ENCODE data around the gene TRO. TPM values are rescaled to one million over a fixed set of nuclear protein-coding genes. Genes with fewer than 3 reads are reported as not detected.
A peak's percentile ranks its signal among the peaks of the same experiment; 100 is the strongest.

TRO gene
- total RNA-seq, 1 donor from 2014 or later, result 83.9 TPM

- H3K27me3 ChIP-seq (ENCODE audit: insufficient read depth, low read length), result no peaks in the 10 kb centered on the region
- no peaks in the 10 kb centered on the region for H4K20me1 ChIP-seq (ENCODE audit: insufficient read depth, low read length)
- no peak overlapping the region for H3K27ac ChIP-seq (ENCODE audit: low read depth, low read length)
- DNase-seq (ENCODE audit: low read depth) (no peak), FAIRE-seq (peak; percentile 79)
- H3K4me2 ChIP-seq (ENCODE audit: low read length), result no peak overlapping the region
- H3K27ac Mint-ChIP-seq (ENCODE audit: unreplicated experiment), result no peak overlapping the region
- no peaks in the 10 kb centered on the region for H3K9me3 Mint-ChIP-seq (ENCODE audit: unreplicated experiment)
- no peak overlapping the region for H2AFZ ChIP-seq (ENCODE audit: low read depth, low read length)
- peaks cover 10% of the 10 kb centered on the region for H3K36me3 Mint-ChIP-seq (ENCODE audit: low read depth, unreplicated experiment)
- no peaks in the 10 kb centered on the region for H3K4me1 Mint-ChIP-seq (ENCODE audit: low read depth, unreplicated experiment)
- no peak overlapping the region for H3K4me3 ChIP-seq (ENCODE audit: insufficient read depth, low read depth, low read length)
- H3K9ac ChIP-seq (ENCODE audit: low read length), result no peak overlapping the region
- TF ChIP-seq EZH2 (IDR thresholded peaks at IDR 0.05; ENCODE audit: insufficient read depth, low read length) (no peak), CTCF (IDR thresholded peaks at IDR 0.05; ENCODE audit: insufficient read depth, low read depth, low read length) (no peak)
- H3K79me2 ChIP-seq (ENCODE audit: insufficient read depth, low read length), result no peaks in the 10 kb centered on the region
- H3K27me3 Mint-ChIP-seq (ENCODE audit: low read depth, unreplicated experiment), result no peaks in the 10 kb centered on the region
- no peak overlapping the region for H3K4me3 Mint-ChIP-seq (ENCODE audit: unreplicated experiment)
- no peaks in the 10 kb centered on the region for H3K4me1 ChIP-seq (ENCODE audit: insufficient read depth, low read length)
- H3K9me3 ChIP-seq (ENCODE audit: insufficient read depth, low read depth, low read length), result no peaks in the 10 kb centered on the region
- peaks cover 2% of the 10 kb centered on the region for H3K36me3 ChIP-seq (ENCODE audit: insufficient read depth, low read length)
These were observed 10.5 kb downstream of the TRO start for GRCh38 chrX:54931107-54931506.

- DNase-seq (ENCODE audit: low read depth), result no peak
- TF ChIP-seq EZH2 (IDR thresholded peaks at IDR 0.05; ENCODE audit: insufficient read depth, low read length) (no peak), CTCF (IDR thresholded peaks at IDR 0.05; ENCODE audit: insufficient read depth, low read depth, low read length) (no peak)
- no peak overlapping the region for H3K27ac ChIP-seq (ENCODE audit: low read depth, low read length)
- Mint-ChIP-seq H3K4me3 (ENCODE audit: unreplicated experiment) (no peak overlapping the region), H3K9me3 (ENCODE audit: unreplicated experiment) (no peaks in the 10 kb centered on the region), H3K4me1 (ENCODE audit: low read depth, unreplicated experiment) (no peaks in the 10 kb centered on the region), H3K27me3 (ENCODE audit: low read depth, unreplicated experiment) (no peaks in the 10 kb centered on the region), H3K36me3 (ENCODE audit: low read depth, unreplicated experiment) (peaks cover 8% of the 10 kb centered on the region), H3K27ac (ENCODE audit: unreplicated experiment) (no peak overlapping the region)
- FAIRE-seq, result peak; percentile 23
- no peaks in the 10 kb centered on the region for H3K79me2 ChIP-seq (ENCODE audit: insufficient read depth, low read length)
- H3K36me3 ChIP-seq (ENCODE audit: insufficient read depth, low read length), result peaks cover 2% of the 10 kb centered on the region
- H2AFZ ChIP-seq (ENCODE audit: low read depth, low read length), result no peak overlapping the region
- H3K9ac ChIP-seq (ENCODE audit: low read length), result no peak overlapping the region
- H3K4me1 ChIP-seq (ENCODE audit: insufficient read depth, low read length), result no peaks in the 10 kb centered on the region
- H3K9me3 ChIP-seq (ENCODE audit: insufficient read depth, low read depth, low read length), result no peaks in the 10 kb centered on the region
- H3K4me3 ChIP-seq (ENCODE audit: insufficient read depth, low read depth, low read length), result no peak overlapping the region
- H3K4me2 ChIP-seq (ENCODE audit: low read length), result no peak overlapping the region
- H4K20me1 ChIP-seq (ENCODE audit: insufficient read depth, low read length), result no peaks in the 10 kb centered on the region
- no peaks in the 10 kb centered on the region for H3K27me3 ChIP-seq (ENCODE audit: insufficient read depth, low read length)
These were observed 12.7 kb downstream of the TRO start for GRCh38 chrX:54933150-54933826.

GRCh38 chrX:54934058-54934457, 13.4 kb downstream of the TRO start:
- no peak overlapping the region for H3K9ac ChIP-seq (ENCODE audit: low read length)
- H3K9me3 ChIP-seq (ENCODE audit: insufficient read depth, low read depth, low read length), result no peaks in the 10 kb centered on the region
- H3K4me3 ChIP-seq (ENCODE audit: insufficient read depth, low read depth, low read length), result no peak overlapping the region
- no peaks in the 10 kb centered on the region for H3K79me2 ChIP-seq (ENCODE audit: insufficient read depth, low read length)
- Mint-ChIP-seq H3K36me3 (ENCODE audit: low read depth, unreplicated experiment) (peaks cover 8% of the 10 kb centered on the region), H3K27me3 (ENCODE audit: low read depth, unreplicated experiment) (peaks cover 3% of the 10 kb centered on the region), H3K27ac (ENCODE audit: unreplicated experiment) (no peak overlapping the region), H3K9me3 (ENCODE audit: unreplicated experiment) (no peaks in the 10 kb centered on the region), H3K4me1 (ENCODE audit: low read depth, unreplicated experiment) (no peaks in the 10 kb centered on the region), H3K4me3 (ENCODE audit: unreplicated experiment) (no peak overlapping the region)
- no peak overlapping the region for H3K4me2 ChIP-seq (ENCODE audit: low read length)
- no peaks in the 10 kb centered on the region for H3K36me3 ChIP-seq (ENCODE audit: insufficient read depth, low read length)
- no peaks in the 10 kb centered on the region for H3K27me3 ChIP-seq (ENCODE audit: insufficient read depth, low read length)
- FAIRE-seq, result peak; percentile 23
- no peaks in the 10 kb centered on the region for H3K4me1 ChIP-seq (ENCODE audit: insufficient read depth, low read length)
- TF ChIP-seq EZH2 (IDR thresholded peaks at IDR 0.05; ENCODE audit: insufficient read depth, low read length) (no peak), CTCF (IDR thresholded peaks at IDR 0.05; ENCODE audit: insufficient read depth, low read depth, low read length) (no peak)
- DNase-seq (ENCODE audit: low read depth), result no peak
- H4K20me1 ChIP-seq (ENCODE audit: insufficient read depth, low read length), result no peaks in the 10 kb centered on the region
- H2AFZ ChIP-seq (ENCODE audit: low read depth, low read length), result no peak overlapping the region
- H3K27ac ChIP-seq (ENCODE audit: low read depth, low read length), result no peak overlapping the region
